ENCODE results near the gene MACROH2A1.

MACROH2A1 gene

DNA sequence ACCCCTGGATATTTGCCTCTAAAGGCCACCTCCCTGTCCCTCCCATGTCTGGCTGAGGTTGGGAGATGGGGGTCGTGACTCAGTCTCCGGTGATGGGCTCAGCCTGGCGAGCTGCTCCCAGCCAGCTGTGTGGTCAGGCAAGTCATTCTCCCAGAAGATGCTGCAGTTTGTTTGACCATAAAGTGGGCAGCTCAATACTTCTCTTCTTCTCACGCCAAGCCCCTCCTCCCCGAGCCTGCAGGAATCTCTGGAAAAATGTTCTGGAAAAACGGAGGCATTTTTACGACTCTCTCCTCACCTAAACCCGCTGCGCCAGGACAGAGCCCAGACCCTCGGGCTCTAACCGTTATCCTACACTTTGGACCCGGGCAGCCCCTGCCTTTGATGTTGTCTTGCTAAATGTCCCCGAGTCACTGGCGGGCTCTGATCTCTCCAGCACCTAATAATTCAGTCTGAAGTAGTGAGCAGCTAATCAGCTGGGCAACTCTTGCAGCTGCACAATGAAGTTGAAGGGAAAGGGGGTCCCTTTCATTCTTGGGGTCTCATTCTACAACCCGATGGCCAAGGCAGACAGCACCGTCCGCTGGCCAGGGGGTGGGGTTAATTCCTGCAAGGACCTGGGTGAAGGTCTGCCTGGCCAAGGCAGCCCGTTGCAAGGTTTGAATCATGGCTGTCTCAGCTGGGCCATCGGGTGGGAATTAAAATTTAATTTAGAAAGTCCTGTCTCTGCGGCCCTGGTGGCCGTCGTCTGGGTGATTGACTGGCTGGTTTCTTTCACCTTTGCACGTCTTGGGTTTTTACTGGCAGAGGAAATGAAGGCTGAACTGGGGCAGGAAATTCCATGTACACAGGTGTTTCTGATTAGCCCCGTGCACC, 35.8 kb upstream of the MACROH2A1 start:
- no peak overlapping the region for H3K4me2 ChIP-seq (ENCODE audit: insufficient read depth, low read length)
- no peaks in the 10 kb centered on the region for H3K9me3 ChIP-seq (ENCODE audit: insufficient read depth, low read length, severe bottlenecking)
- no peak overlapping the region for H3K4me3 ChIP-seq (ENCODE audit: low read depth in 1 of 2, low read length in 2 of 2)
- no peaks in the 10 kb centered on the region for H3K4me1 ChIP-seq (ENCODE audit: insufficient read depth, low read length)
- DNase-seq (peak; percentile 2), ATAC-seq (ENCODE audit: insufficient read depth, low read depth) (no peak)
- H3K27ac ChIP-seq (ENCODE audit: low read length): no peak overlapping the region
- H3K9ac ChIP-seq (ENCODE audit: low read depth, low read length): no peak overlapping the region
- H3K27me3 ChIP-seq (ENCODE audit: insufficient read depth, low read length, poor library complexity): no peaks in the 10 kb centered on the region
- TF ChIP-seq, protein P1, sequence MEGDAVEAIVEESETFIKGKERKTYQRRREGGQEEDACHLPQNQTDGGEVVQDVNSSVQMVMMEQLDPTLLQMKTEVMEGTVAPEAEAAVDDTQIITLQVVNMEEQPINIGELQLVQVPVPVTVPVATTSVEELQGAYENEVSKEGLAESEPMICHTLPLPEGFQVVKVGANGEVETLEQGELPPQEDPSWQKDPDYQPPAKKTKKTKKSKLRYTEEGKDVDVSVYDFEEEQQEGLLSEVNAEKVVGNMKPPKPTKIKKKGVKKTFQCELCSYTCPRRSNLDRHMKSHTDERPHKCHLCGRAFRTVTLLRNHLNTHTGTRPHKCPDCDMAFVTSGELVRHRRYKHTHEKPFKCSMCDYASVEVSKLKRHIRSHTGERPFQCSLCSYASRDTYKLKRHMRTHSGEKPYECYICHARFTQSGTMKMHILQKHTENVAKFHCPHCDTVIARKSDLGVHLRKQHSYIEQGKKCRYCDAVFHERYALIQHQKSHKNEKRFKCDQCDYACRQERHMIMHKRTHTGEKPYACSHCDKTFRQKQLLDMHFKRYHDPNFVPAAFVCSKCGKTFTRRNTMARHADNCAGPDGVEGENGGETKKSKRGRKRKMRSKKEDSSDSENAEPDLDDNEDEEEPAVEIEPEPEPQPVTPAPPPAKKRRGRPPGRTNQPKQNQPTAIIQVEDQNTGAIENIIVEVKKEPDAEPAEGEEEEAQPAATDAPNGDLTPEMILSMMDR (IDR thresholded peaks at IDR 0.05; ENCODE audit: borderline replicate concordance, extremely low read depth, low read length, poor library complexity, severe bottlenecking): no peak
- TF ChIP-seq EZH2 (IDR thresholded peaks at IDR 0.05; ENCODE audit: borderline replicate concordance, low read depth, low read length, severe bottlenecking): no peak
- H3K36me3 ChIP-seq (ENCODE audit: insufficient read depth, low read length): no peaks in the 10 kb centered on the region
- no peaks in the 10 kb centered on the region for H4K20me1 ChIP-seq (ENCODE audit: insufficient read depth, low read length)
- H2AFZ ChIP-seq (ENCODE audit: low read depth, low read length): no peak overlapping the region
- H3K79me2 ChIP-seq (ENCODE audit: insufficient read depth, low read length): no peaks in the 10 kb centered on the region

DNA sequence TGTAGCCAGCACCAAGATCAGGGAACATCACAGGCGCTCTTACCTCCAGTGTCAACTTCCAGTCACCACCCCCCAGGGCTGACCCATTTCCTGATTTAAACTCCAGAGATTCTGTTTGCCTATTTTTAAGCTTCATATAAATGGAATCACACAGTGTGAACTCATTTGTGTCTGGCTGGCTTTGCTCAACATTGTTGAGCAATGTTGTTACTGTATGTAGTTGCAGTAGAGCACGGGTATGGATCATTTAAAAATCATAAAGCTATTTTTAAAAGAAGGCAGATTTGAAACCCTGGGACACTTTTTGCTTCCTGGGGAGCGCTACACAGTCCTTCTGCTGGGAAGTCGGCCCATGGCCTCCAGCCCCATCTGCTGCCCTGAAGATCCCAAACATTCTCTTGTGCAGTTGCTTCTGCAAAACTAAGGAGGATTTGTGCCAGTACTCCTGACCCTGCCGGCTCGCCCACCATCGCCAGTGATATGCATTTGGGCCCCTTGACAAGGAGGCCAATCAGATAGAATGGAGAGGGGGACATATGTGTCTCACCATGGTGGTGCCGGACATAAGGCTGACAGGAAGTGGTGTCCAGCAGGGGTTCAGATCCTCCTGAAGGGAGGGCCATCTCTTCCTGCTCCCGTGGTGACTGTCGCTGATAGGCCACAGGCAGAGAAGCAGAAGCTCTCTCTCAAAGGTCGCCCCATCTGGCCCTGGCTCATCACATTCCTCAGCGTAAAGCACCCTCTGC, 34.8 kb upstream of the MACROH2A1 start:
- Histone ChIP-seq H3K4me3 (ENCODE audit: low read depth in 1 of 2, low read length in 2 of 2) (no peak overlapping the region), H3K4me1 (ENCODE audit: insufficient read depth, low read length) (no peaks in the 10 kb centered on the region), H3K36me3 (ENCODE audit: insufficient read depth, low read length) (no peaks in the 10 kb centered on the region), H3K9me3 (ENCODE audit: insufficient read depth, low read length, severe bottlenecking) (peaks cover 2% of the 10 kb centered on the region), H3K79me2 (ENCODE audit: insufficient read depth, low read length) (no peaks in the 10 kb centered on the region), H3K4me2 (ENCODE audit: insufficient read depth, low read length) (no peak overlapping the region), H4K20me1 (ENCODE audit: insufficient read depth, low read length) (no peaks in the 10 kb centered on the region), H3K9ac (ENCODE audit: low read depth, low read length) (no peak overlapping the region), H3K27me3 (ENCODE audit: insufficient read depth, low read length, poor library complexity) (no peaks in the 10 kb centered on the region), H2AFZ (ENCODE audit: low read depth, low read length) (no peak overlapping the region), H3K27ac (ENCODE audit: low read length) (no peak overlapping the region)
- TF ChIP-seq, protein P1 (IDR thresholded peaks at IDR 0.05; ENCODE audit: borderline replicate concordance, extremely low read depth, low read length, poor library complexity, severe bottlenecking): no peak
- no peak for TF ChIP-seq EZH2 (IDR thresholded peaks at IDR 0.05; ENCODE audit: borderline replicate concordance, low read depth, low read length, severe bottlenecking)
- DNase-seq (peak; percentile 2), ATAC-seq (ENCODE audit: insufficient read depth, low read depth) (no peak)

DNA sequence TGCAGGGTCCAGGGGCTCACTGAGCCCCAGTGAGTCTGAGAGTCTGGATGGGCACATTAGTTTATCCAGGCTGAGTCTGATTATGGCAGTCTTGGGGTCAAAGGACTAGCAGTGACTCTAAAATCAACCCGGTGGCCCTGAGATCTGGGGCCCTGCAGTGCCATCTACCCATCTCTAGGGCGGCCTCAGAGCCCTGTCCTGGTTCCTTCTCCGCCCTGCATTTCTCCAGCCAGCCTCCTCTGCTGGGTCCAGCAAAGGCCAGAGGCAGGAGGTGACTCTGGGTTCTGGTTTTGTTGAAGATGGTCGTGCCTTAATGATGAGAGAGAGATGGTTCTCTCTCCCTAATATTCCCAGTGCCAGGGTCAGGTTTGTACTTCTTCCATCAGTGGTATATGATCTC, 33.1 kb upstream of the MACROH2A1 start:
- no peaks in the 10 kb centered on the region for H4K20me1 ChIP-seq (ENCODE audit: insufficient read depth, low read length)
- H3K4me2 ChIP-seq (ENCODE audit: insufficient read depth, low read length): no peak overlapping the region
- H3K4me1 ChIP-seq (ENCODE audit: insufficient read depth, low read length): peaks cover 2% of the 10 kb centered on the region; the same call in 1 of the 2 replicates
- H3K9me3 ChIP-seq (ENCODE audit: insufficient read depth, low read length, severe bottlenecking): peaks cover 10% of the 10 kb centered on the region
- TF ChIP-seq, protein P1 (IDR thresholded peaks at IDR 0.05; ENCODE audit: borderline replicate concordance, extremely low read depth, low read length, poor library complexity, severe bottlenecking): no peak
- TF ChIP-seq EZH2 (IDR thresholded peaks at IDR 0.05; ENCODE audit: borderline replicate concordance, low read depth, low read length, severe bottlenecking): no peak
- ATAC-seq (ENCODE audit: insufficient read depth, low read depth) (no peak), DNase-seq (peak; percentile 1)
- H3K79me2 ChIP-seq (ENCODE audit: insufficient read depth, low read length): no peaks in the 10 kb centered on the region
- H3K27ac ChIP-seq (ENCODE audit: low read length): no peak overlapping the region
- no peaks in the 10 kb centered on the region for H3K27me3 ChIP-seq (ENCODE audit: insufficient read depth, low read length, poor library complexity)
- H3K9ac ChIP-seq (ENCODE audit: low read depth, low read length): no peak overlapping the region
- no peak overlapping the region for H2AFZ ChIP-seq (ENCODE audit: low read depth, low read length)
- H3K36me3 ChIP-seq (ENCODE audit: insufficient read depth, low read length): no peaks in the 10 kb centered on the region
- no peak overlapping the region for H3K4me3 ChIP-seq (ENCODE audit: low read depth in 1 of 2, low read length in 2 of 2)

All from DND-41 (cell line).